Neural cell (in vitro differentiated cells): ENCODE data around the gene NKAIN2.

Experiments used
- EZH2 ChIP-seq: fragments of 200-600, 300-800 bp; shearing (Covaris generic), sonication (generic); IDR thresholded peaks from 2 replicates; pipeline ENCODE4 v1.6.1; 2014; ENCODE audit warnings: antibody characterized with exemption, low read length, borderline replicate concordance, mild to moderate bottlenecking; ENCODE audit not compliant: insufficient read depth, poor library complexity, severe bottlenecking
- RAD21 ChIP-seq: fragments of 450-650 bp; conservative IDR thresholded peaks from 2 replicates; pipeline ENCODE4 v1.6.1; 2014; ENCODE audit warnings: antibody characterized with exemption, mild to moderate bottlenecking, moderate library complexity
- TF ChIP-seq, protein P1 (sequence below): fragments of 450-650 bp; IDR thresholded peaks from 2 replicates; pipeline ENCODE4 v1.5.1; 2014; ENCODE audit warnings: antibody characterized with exemption, mild to moderate bottlenecking, moderate library complexity; ENCODE audit not compliant: poor library complexity, severe bottlenecking

DNA sequence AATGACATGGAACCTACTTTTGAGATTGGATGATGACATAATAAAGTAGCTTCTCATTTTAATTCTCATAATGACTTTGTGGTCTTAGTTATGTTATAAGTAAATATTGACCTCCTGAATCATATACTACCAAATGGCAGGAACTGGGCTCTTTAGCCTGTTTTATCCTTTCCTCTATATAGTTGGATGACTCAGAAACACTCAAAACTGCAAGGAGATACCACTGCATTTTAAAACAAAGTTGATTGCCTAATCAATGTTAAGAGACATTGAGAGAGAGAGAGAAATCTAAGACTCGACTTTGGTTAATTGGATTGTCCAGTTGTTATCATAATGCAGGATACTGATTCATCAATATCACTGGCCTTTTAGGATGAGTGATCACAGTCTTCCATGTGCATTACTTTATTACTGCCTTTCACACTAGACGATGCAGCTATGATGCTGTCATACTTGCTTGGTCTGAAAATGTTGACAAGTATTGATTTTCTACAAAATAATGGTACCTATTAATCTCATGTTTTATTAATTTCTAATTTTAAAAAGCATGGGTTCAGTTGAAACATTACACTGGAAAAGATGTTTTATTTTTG lies 320.0 kb downstream of the NKAIN2 start:
- TF ChIP-seq EZH2 (no peak), RAD21 (no peak)
- TF ChIP-seq, protein P1, sequence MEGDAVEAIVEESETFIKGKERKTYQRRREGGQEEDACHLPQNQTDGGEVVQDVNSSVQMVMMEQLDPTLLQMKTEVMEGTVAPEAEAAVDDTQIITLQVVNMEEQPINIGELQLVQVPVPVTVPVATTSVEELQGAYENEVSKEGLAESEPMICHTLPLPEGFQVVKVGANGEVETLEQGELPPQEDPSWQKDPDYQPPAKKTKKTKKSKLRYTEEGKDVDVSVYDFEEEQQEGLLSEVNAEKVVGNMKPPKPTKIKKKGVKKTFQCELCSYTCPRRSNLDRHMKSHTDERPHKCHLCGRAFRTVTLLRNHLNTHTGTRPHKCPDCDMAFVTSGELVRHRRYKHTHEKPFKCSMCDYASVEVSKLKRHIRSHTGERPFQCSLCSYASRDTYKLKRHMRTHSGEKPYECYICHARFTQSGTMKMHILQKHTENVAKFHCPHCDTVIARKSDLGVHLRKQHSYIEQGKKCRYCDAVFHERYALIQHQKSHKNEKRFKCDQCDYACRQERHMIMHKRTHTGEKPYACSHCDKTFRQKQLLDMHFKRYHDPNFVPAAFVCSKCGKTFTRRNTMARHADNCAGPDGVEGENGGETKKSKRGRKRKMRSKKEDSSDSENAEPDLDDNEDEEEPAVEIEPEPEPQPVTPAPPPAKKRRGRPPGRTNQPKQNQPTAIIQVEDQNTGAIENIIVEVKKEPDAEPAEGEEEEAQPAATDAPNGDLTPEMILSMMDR = no peak
